KOPT-K1 (cell line): ENCODE data around the gene CCDC14.

ENCODE experiments used
- H3K27ac ChIP-seq: fragments of 200-600 bp; sonication (generic); 2 replicates; pipeline ENCODE4 v1.5.1; 2016; ENCODE audit warnings: antibody characterized with exemption, mild to moderate bottlenecking, low read depth, low read length; ENCODE audit not compliant: poor library complexity, severe bottlenecking
- H3K36me3 ChIP-seq: fragments of 200-600 bp; sonication (generic); 2 replicates; pipeline ENCODE4 v1.5.1; 2017; ENCODE audit warnings: antibody characterized with exemption, mild to moderate bottlenecking, low read length, moderate library complexity; ENCODE audit not compliant: insufficient read depth
- H3K9me3 ChIP-seq: fragments of 200-600 bp; sonication (generic); 2 replicates; pipeline ENCODE4 v1.5.1; 2017; ENCODE audit warnings: antibody characterized with exemption, low read length, mild to moderate bottlenecking; ENCODE audit not compliant: insufficient read depth, poor library complexity, severe bottlenecking

CCDC14 gene

GRCh38 chr3:123871946-123872345 lies 89.1 kb downstream of the CCDC14 start:
- Histone ChIP-seq H3K27ac (no peak overlapping the region), H3K36me3 (no peaks in the 10 kb centered on the region), H3K9me3 (no peaks in the 10 kb centered on the region)

GRCh38 chr3:123870033-123870432 lies 91.0 kb downstream of the CCDC14 start:
- no peak overlapping the region for H3K27ac ChIP-seq
- H3K36me3 ChIP-seq, result no peaks in the 10 kb centered on the region
- H3K9me3 ChIP-seq, result no peaks in the 10 kb centered on the region

GRCh38 chr3:123869165-123869564 lies 91.9 kb downstream of the CCDC14 start:
- H3K9me3 ChIP-seq, result no peaks in the 10 kb centered on the region
- no peak overlapping the region for H3K27ac ChIP-seq
- no peaks in the 10 kb centered on the region for H3K36me3 ChIP-seq

- Histone ChIP-seq H3K27ac (no peak overlapping the region), H3K9me3 (no peaks in the 10 kb centered on the region), H3K36me3 (no peaks in the 10 kb centered on the region)
Measured at GRCh38 chr3:123864706-123865105, 96.3 kb downstream of the CCDC14 start.
